Measurements from ENCODE around the gene KLHL26. TPM values are rescaled to one million over a fixed set of nuclear protein-coding genes. Genes with fewer than 3 reads are reported as not detected.

Gene KLHL26
- total RNA-seq, 1 experiment from 2014 or later, result 17.1 TPM

- TF ChIP-seq REST (IDR thresholded peaks at IDR 0.05; ENCODE audit: low read depth) (no peak), RAD21 (IDR thresholded peaks at IDR 0.05; ENCODE audit: low read depth) (no peak)
These were observed 8.2 kb downstream of the KLHL26 start (continued) for GRCh38 chr19:18645035-18645511.

- no peaks in the 10 kb centered on the region for H4K20me1 ChIP-seq (ENCODE audit: insufficient read depth)
- no peaks in the 10 kb centered on the region for H3K9me3 ChIP-seq (ENCODE audit: control insufficient read depth in 1 of 2, insufficient read depth in 1 of 2, low read depth in 1 of 2, low read length in 2 of 2)
- no peak for ATAC-seq
- no TSS peak for BruUV-seq (replicated peaks)
- H3K36me3 ChIP-seq (ENCODE audit: control insufficient read depth in 1 of 2, insufficient read depth in 2 of 2, low read length in 2 of 2), result no peaks in the 10 kb centered on the region
- H3K27ac ChIP-seq (ENCODE audit: low read depth, low read length), result no peak overlapping the region
- no peak overlapping the region for H2AFZ ChIP-seq (ENCODE audit: low read depth, low read length, poor library complexity, severe bottlenecking)
- H3K27me3 ChIP-seq (ENCODE audit: insufficient read depth, low read length), result no peaks in the 10 kb centered on the region
- no peaks in the 10 kb centered on the region for H3K9me2 ChIP-seq (ENCODE audit: insufficient read depth)
- intact Hi-C loops (cut with micrococcal nuclease), result no loop called here
- H3K4me2 ChIP-seq (ENCODE audit: low read length), result no peak overlapping the region
- peaks cover 18% of the 10 kb centered on the region; the same call in 1 of the 2 replicates for H3K79me2 ChIP-seq (ENCODE audit: insufficient read depth, low read length)
- DNase-seq (ENCODE audit: low read depth, low spot score), result no peak
- POLR2A ChIA-PET, result no interaction called here
- CTCF ChIA-PET, result no interaction called here
- no peak overlapping the region for H3K4me3 ChIP-seq (replicated peaks in 1 of 2; ENCODE audit: low read depth in 1 of 2, low read length in 2 of 2)
- TF ChIP-seq YY1 (IDR thresholded peaks at IDR 0.05; ENCODE audit: extremely low read depth, insufficient replicate concordance, low read depth, low read length), result no peak
- TF ChIP-seq TCF7L2 (IDR thresholded peaks at IDR 0.05; ENCODE audit: borderline replicate concordance, extremely low read depth, insufficient read depth, insufficient read length), result no peak
- RAD21 ChIA-PET (ENCODE audit: low non-redundant PET in 1 of 2, low total read pairs in 2 of 2, uncharacterized antibody in 2 of 2, unreplicated experiment in 2 of 2), result no interaction called here
- H3K9ac ChIP-seq (ENCODE audit: low read length), result no peak overlapping the region
- peaks cover 0 to 10% of the 10 kb centered on the region in 2 experiments; a peak in 1 of 4 replicates for H3K4me1 ChIP-seq (ENCODE audit: control insufficient read depth in 1 of 2, insufficient read depth in 2 of 2, low read length in 2 of 2)
These were observed 9.9 kb downstream of the KLHL26 start for GRCh38 chr19:18646535-18647370.

Data from HCT116 (cell line).